ENCODE data around the gene GPC5.
A peak's percentile ranks its signal among the peaks of the same experiment; 100 is the strongest.

GPC5 gene

DNA sequence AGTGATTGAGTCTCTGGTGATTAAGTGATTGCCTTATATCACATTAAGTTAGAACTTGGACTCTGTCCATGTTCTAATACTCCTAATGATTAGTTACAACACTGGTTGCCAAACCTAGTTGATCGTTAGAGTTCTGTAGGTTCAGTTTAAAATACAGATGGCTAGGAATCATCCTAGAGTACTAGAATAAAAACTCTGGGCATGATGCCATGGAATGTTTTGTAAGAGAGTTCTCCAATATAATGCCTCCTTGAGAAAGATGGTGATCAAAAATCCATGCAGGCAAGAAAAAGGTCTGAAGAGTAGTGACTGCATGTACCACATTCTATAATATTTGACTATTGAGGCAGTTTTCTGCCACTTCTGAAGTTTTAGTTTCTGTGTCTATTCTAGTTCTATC lies 176.3 kb downstream of the GPC5 start:
- TF ChIP-seq FOXM1 (IDR thresholded peaks at IDR 0.05; ENCODE audit: borderline replicate concordance, low read depth) (no peak), CEBPB (IDR thresholded peaks at IDR 0.05) (no peak), EP300 (IDR thresholded peaks at IDR 0.05; ENCODE audit: borderline replicate concordance) (no peak), YY1 (IDR thresholded peaks at IDR 0.05; ENCODE audit: low read depth) (no peak), ZBTB7A (IDR thresholded peaks at IDR 0.05; ENCODE audit: low read depth) (no peak), EGR1 (IDR thresholded peaks at IDR 0.05) (no peak), CREB1 (IDR thresholded peaks at IDR 0.05; ENCODE audit: low read depth) (no peak), TAF1 (IDR thresholded peaks at IDR 0.05; ENCODE audit: low read depth) (no peak), TEAD4 (IDR thresholded peaks at IDR 0.05) (no peak), NFIC (IDR thresholded peaks at IDR 0.05) (no peak), RAD21 (IDR thresholded peaks at IDR 0.05; ENCODE audit: low read depth) (no peak), TCF12 (IDR thresholded peaks at IDR 0.05; ENCODE audit: low read depth) (no peak)
- TF ChIP-seq, protein P1, sequence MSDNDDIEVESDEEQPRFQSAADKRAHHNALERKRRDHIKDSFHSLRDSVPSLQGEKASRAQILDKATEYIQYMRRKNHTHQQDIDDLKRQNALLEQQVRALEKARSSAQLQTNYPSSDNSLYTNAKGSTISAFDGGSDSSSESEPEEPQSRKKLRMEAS (IDR thresholded peaks at IDR 0.05) = no peak
- TF ChIP-seq, protein P2, sequence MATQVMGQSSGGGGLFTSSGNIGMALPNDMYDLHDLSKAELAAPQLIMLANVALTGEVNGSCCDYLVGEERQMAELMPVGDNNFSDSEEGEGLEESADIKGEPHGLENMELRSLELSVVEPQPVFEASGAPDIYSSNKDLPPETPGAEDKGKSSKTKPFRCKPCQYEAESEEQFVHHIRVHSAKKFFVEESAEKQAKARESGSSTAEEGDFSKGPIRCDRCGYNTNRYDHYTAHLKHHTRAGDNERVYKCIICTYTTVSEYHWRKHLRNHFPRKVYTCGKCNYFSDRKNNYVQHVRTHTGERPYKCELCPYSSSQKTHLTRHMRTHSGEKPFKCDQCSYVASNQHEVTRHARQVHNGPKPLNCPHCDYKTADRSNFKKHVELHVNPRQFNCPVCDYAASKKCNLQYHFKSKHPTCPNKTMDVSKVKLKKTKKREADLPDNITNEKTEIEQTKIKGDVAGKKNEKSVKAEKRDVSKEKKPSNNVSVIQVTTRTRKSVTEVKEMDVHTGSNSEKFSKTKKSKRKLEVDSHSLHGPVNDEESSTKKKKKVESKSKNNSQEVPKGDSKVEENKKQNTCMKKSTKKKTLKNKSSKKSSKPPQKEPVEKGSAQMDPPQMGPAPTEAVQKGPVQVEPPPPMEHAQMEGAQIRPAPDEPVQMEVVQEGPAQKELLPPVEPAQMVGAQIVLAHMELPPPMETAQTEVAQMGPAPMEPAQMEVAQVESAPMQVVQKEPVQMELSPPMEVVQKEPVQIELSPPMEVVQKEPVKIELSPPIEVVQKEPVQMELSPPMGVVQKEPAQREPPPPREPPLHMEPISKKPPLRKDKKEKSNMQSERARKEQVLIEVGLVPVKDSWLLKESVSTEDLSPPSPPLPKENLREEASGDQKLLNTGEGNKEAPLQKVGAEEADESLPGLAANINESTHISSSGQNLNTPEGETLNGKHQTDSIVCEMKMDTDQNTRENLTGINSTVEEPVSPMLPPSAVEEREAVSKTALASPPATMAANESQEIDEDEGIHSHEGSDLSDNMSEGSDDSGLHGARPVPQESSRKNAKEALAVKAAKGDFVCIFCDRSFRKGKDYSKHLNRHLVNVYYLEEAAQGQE (IDR thresholded peaks at IDR 0.05; ENCODE audit: low read depth) = no peak

DNA sequence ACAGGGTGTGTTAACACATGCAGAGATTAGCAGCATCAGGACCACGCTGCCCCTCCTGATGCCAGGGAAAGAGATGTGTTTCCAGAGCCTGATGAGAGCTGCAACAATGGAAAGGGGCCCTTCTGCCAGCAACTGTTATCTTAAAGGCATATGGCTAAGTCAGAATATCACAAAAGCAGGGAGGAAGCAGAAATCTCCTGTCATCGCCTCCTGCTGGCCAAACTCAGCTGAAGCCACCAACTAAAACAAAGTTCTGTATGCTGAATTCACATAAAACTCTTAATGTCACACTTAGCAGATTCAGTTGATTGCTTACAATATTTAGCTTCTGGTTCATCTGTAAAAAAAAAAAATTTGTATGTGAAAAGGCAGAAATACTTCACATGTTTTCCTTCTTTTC lies 178.2 kb downstream of the GPC5 start:
- TF ChIP-seq EGR1 (IDR thresholded peaks at IDR 0.05) (no peak), FOXM1 (IDR thresholded peaks at IDR 0.05; ENCODE audit: borderline replicate concordance, low read depth) (no peak), CREB1 (IDR thresholded peaks at IDR 0.05; ENCODE audit: low read depth) (no peak), RAD21 (IDR thresholded peaks at IDR 0.05; ENCODE audit: low read depth) (peak; percentile 24)

DNA sequence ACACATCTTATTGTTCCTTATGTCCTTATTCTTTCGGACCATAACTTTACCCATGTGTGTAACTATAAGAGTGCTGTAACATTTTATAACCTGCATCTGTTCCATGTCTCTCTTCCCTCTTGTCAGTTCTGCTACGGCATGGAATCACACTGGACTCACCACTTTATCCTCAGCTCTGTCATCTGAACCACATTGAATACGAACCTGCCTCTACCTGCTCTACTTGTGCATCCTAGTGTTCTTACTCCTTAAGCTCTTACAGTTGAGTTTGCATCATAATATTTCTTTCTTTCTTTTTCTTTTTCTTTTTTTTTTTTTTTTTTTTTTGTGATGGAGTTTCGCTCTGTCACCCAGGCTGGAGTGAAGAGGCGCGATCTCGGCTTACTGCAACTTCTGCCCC lies 180.9 kb downstream of the GPC5 start:
- TF ChIP-seq TCF12 (IDR thresholded peaks at IDR 0.05; ENCODE audit: low read depth) (no peak), TAF1 (IDR thresholded peaks at IDR 0.05; ENCODE audit: low read depth) (no peak), ZBTB7A (IDR thresholded peaks at IDR 0.05; ENCODE audit: low read depth) (no peak), RAD21 (IDR thresholded peaks at IDR 0.05; ENCODE audit: low read depth) (no peak), CEBPB (IDR thresholded peaks at IDR 0.05) (no peak), EP300 (IDR thresholded peaks at IDR 0.05; ENCODE audit: borderline replicate concordance) (no peak), YY1 (IDR thresholded peaks at IDR 0.05; ENCODE audit: low read depth) (no peak), NFIC (IDR thresholded peaks at IDR 0.05) (no peak), CREB1 (IDR thresholded peaks at IDR 0.05; ENCODE audit: low read depth) (no peak)
- TF ChIP-seq, protein P1 (IDR thresholded peaks at IDR 0.05) = no peak
- TF ChIP-seq, protein P2 (IDR thresholded peaks at IDR 0.05; ENCODE audit: low read depth) = no peak

DNA sequence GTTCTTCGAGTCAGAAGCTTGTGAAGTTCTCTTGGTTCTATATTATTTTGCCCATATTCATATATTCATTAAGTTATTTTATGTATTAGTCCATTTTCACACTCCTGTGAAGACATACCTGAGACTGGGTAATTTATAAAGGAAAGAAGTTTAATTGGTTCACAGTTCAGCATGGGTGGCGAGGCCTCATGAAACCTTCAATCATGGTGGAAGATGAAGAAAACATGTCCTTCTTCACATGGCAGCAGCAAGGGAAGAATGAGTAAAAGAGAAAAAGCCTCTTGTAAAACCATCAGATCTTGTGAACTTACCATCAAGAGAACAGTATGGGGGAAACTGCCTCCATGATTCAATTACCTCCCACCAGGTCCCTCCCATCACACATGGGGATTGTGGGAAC lies 182.3 kb downstream of the GPC5 start:
- TF ChIP-seq TEAD4 (IDR thresholded peaks at IDR 0.05) (no peak), TAF1 (IDR thresholded peaks at IDR 0.05; ENCODE audit: low read depth) (no peak), CEBPB (IDR thresholded peaks at IDR 0.05) (no peak), EGR1 (IDR thresholded peaks at IDR 0.05) (no peak), EP300 (IDR thresholded peaks at IDR 0.05; ENCODE audit: borderline replicate concordance) (no peak), NFIC (IDR thresholded peaks at IDR 0.05) (no peak), CREB1 (IDR thresholded peaks at IDR 0.05; ENCODE audit: low read depth) (no peak), RAD21 (IDR thresholded peaks at IDR 0.05; ENCODE audit: low read depth) (no peak), TCF12 (IDR thresholded peaks at IDR 0.05; ENCODE audit: low read depth) (no peak), YY1 (IDR thresholded peaks at IDR 0.05; ENCODE audit: low read depth) (no peak)
- TF ChIP-seq, protein P2 (IDR thresholded peaks at IDR 0.05; ENCODE audit: low read depth) = no peak
- TF ChIP-seq, protein P3, sequence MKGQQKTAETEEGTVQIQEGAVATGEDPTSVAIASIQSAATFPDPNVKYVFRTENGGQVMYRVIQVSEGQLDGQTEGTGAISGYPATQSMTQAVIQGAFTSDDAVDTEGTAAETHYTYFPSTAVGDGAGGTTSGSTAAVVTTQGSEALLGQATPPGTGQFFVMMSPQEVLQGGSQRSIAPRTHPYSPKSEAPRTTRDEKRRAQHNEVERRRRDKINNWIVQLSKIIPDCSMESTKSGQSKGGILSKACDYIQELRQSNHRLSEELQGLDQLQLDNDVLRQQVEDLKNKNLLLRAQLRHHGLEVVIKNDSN (IDR thresholded peaks at IDR 0.05) = no peak
- TF ChIP-seq, protein P1 (IDR thresholded peaks at IDR 0.05) = no peak

DNA sequence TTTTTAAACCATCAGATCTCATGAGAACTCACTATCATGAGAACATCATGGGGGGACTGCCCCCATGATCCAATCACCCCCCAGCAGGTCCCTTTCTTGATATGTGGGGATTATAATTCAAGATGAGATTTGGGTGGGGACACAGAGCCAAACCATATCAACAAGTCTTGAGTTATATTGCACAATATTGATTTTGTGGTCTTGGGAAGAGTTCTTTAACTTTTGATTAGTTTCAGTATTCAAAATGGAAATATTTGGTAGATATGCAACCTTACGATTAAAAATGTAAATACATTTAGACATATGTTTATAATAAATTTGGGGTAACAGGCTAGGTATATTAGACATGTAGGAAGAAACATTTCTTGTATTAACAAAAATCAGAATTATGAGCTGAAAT lies 188.2 kb downstream of the GPC5 start:
- no peak for TF ChIP-seq ZBTB7A (IDR thresholded peaks at IDR 0.05; ENCODE audit: low read depth)
- no peak for TF ChIP-seq TAF1 (IDR thresholded peaks at IDR 0.05; ENCODE audit: low read depth)
- TF ChIP-seq FOXM1 (IDR thresholded peaks at IDR 0.05; ENCODE audit: borderline replicate concordance, low read depth) = no peak
- TF ChIP-seq, protein P2 (IDR thresholded peaks at IDR 0.05; ENCODE audit: low read depth) = no peak
- no peak for TF ChIP-seq TCF12 (IDR thresholded peaks at IDR 0.05; ENCODE audit: low read depth)
- TF ChIP-seq NFIC (IDR thresholded peaks at IDR 0.05) = no peak
- TF ChIP-seq, protein P3 (IDR thresholded peaks at IDR 0.05) = no peak
- no peak for TF ChIP-seq CREB1 (IDR thresholded peaks at IDR 0.05; ENCODE audit: low read depth)
- TF ChIP-seq, protein P1 (IDR thresholded peaks at IDR 0.05) = no peak
- no peak for TF ChIP-seq TEAD4 (IDR thresholded peaks at IDR 0.05)
- no peak for TF ChIP-seq RAD21 (IDR thresholded peaks at IDR 0.05; ENCODE audit: low read depth)
- no peak for TF ChIP-seq EP300 (IDR thresholded peaks at IDR 0.05; ENCODE audit: borderline replicate concordance)
- no peak for TF ChIP-seq EGR1 (IDR thresholded peaks at IDR 0.05)
- TF ChIP-seq CEBPB (IDR thresholded peaks at IDR 0.05) = no peak
- no peak for TF ChIP-seq YY1 (IDR thresholded peaks at IDR 0.05; ENCODE audit: low read depth)
